HCEC 1CT (cell line): ENCODE data around the gene CSF2RB.

Experiments used
- DNase-seq: peaks from one replicate; pipeline ENCODE4 v3.0.0-alpha.2; 2017

The CSF2RB gene

GRCh38 chr22:36922711-36923110, 9.3 kb downstream of the CSF2RB start:
- no peak for DNase-seq

- no peak for DNase-seq
Measured at GRCh38 chr22:36923131-36923788, 9.8 kb downstream of the CSF2RB start.

- no peak for DNase-seq
Measured at GRCh38 chr22:36924151-36924698, 10.8 kb downstream of the CSF2RB start.

- DNase-seq, result peak; percentile 50
Measured at GRCh38 chr22:36925388-36926290, 12.2 kb downstream of the CSF2RB start.

DNA sequence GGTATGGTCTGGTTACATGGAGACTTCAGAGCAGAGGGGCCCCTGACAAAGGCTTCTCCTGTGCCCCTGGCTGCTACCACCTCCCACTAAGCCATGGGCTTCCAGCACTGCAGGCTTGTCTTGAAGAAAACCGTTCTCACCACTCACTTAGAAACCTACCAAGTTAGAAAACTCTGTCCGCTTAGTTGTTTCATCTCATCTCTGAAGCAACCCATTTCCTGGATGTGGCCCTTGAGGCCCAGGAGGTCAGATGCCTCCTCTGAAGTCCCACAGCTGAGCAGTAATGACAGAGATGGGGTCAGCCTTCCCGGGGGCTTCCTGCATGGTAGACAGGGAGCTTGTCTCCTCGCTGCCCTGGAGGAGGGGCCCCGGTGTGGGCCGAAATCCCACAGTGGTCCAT, 12.9 kb downstream of the CSF2RB start:
- no peak for DNase-seq

DNA sequence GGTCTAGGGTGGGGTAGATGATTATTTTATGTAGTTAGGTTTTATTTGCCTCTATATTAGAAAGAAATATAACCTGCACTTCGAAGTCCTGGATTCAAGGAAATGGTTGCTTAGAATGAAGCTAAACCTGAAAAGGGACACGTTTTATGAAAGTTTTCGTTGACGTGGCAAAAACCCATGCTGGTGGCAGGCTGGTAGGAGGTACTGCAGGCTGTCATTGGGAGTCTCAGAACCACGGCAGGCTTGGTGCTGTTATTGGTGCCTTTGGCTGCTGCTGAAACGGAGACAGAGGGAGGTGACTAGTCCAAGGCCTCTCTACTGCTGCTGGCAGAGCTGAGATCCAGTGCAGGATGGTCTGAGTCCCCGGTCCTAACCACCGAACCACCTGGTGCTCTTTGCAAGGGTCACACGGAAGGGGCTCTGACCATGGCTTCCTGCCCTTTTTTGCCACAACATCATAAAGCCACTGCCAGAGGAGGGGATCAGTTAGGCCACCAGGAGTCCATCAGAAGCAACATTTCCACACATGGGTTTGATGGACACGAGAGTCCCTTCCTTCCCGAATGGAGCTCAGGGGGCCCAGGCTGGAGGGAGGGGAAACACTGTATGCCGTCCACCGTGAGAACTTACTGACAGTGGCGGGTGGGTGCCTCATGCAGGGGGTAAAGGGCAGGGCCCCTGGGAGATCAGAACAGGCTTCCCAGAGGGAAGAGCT, 13.4 kb downstream of the CSF2RB start:
- DNase-seq, result no peak

DNA sequence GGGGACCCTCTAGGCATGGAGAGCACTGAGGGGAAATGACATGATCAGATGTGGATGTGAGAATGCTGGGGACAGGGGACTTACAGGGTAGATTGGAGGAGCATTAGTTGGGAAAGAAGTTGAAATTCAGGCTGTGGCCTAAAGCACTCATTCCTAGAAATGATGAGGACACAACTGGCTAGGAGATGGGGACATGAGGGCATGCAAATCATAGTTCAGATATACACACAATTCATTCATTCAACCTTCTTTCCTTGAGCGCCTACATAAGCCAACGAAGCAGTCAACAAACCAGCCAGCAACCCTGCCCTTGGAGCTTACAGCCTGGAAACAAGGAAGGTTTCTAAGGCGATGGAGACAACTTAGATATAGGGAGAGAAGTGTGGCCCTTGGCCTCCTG, 14.2 kb downstream of the CSF2RB start:
- DNase-seq, result no peak

- no peak for DNase-seq
Measured at GRCh38 chr22:36928196-36928595, 14.8 kb downstream of the CSF2RB start.

- DNase-seq, result no peak
Measured at GRCh38 chr22:36928786-36929535, 15.5 kb downstream of the CSF2RB start.

DNA sequence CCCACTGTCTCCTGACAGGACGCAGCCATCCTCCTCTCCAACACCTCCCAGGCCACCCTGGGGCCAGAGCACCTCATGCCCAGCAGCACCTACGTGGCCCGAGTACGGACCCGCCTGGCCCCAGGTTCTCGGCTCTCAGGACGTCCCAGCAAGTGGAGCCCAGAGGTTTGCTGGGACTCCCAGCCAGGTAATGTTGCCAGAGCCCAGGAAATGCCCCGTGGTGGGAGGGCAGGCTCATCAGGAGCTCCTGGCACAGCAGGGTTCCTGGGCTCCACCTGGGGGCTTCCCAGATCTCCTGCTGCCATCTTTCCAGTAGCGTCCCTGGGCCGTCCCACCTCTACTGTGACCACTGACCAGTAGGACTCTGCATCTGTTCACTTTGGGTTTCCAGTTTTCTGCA, 16.2 kb downstream of the CSF2RB start:
- no peak for DNase-seq

DNA sequence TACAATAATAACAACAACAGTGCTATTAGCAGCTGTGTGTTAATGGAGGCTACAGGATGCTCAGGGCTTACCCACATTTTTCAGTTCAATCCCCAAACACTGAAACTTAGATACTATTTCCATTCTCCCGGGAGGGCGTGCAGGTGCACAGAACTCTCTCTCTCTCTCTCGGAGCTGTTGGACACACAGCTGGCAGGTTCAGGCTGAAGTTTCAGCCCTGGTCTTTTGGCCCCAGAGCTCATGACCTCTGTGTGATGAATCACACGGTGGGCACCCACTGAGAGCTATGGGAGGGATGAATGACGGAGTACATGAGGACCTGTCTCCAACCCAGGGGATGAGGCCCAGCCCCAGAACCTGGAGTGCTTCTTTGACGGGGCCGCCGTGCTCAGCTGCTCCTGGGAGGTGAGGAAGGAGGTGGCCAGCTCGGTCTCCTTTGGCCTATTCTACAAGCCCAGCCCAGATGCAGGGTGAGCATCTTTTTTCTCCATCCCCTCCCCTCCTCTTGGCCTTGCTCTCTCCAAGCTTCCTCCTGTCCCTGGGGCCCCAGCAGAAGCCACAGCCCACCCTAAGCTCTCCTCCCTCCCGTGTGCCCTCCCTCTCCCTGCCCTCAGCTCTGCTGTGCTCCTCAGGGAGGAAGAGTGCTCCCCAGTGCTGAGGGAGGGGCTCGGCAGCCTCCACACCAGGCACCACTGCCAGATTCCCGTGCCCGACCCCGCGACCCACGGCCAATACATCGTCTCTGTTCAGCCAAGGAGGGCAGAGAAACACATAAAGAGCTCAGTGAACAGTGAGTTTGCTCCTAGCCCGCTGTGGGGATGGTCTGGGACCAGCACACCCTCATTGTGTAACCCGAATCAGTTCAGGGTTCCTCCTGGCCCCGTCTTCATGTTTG, 16.9 kb downstream of the CSF2RB start:
- no peak for DNase-seq

DNA sequence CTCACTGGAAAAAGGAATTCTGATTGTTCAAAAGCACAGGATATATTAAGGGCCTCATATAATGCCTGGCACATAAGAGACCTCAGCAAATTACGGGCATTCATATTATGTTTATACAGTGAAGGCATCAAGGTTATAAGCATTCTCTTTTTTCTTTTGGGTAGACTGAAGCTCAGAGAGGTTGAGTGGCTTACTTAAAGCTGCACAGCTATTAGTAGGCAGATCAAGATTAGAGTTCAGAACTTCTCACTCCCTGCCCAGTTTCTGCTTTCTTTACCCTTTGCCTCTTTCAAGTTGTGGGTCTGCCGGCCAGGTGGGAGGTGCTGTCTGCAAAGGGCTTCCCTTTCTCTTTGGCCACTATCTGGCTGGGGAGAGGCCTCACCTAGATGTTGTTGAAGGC, 18.0 kb downstream of the CSF2RB start:
- DNase-seq, result no peak

- no peak for DNase-seq
Measured at GRCh38 chr22:36933629-36934417, 20.4 kb downstream of the CSF2RB start.

DNA sequence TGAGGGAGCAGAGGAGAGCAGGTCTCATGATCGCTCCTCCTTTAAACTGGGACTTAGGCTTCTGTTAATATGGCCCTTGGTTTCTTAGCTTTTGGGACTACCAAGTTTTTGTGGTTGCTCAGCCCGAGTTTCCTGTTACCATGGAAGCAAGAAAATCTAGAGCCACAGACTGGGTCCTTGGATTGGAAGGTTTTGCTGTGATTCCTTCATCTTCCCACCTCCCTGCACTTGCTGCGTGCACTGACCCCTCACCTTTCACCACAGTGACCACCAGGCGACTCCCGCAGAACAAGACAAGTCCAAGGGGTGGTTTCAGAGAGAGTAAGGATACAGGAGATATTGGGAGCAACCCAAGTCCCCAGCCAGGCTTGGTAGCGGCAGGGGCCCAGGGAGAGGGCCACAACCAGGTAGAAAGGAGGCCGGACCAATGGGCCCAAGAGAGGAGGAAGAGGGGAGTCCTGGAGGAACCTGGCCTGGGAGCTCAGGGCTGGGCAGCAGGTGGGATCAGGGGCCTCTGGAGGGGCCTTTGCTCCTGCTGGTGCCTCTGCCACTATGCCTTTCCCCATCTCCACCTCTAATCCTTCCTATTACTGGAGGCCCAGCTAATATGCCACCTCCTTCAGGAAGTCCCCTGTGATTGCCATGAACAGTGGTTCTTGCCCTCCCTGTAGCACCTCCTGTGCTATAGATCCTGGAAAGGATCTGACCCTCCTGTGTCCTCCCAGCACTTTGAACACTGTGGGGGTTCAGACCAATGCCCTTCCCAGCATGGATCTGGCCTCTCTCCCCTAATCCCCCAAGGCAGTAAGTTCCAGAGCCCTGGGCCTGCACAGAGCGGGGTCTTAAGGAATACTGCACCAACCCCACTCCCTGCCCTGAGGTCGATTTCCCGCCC, 21.2 kb downstream of the CSF2RB start:
- DNase-seq, result no peak

DNA sequence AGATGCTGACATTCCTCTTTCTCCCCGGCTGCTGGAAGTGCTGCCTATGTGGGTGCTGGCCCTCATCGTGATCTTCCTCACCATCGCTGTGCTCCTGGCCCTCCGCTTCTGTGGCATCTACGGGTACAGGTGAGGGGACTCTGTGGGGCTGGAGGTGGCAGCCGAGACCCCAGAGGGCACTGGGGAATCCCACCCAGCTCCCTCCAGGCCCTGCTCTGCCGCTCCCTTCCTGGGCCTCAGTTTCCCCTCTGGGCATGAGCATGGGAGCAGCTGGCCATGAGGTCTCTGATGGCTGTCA, 21.8 kb downstream of the CSF2RB start:
- no peak for DNase-seq

GRCh38 chr22:36935694-36936093, 22.3 kb downstream of the CSF2RB start:
- DNase-seq, result no peak

DNA sequence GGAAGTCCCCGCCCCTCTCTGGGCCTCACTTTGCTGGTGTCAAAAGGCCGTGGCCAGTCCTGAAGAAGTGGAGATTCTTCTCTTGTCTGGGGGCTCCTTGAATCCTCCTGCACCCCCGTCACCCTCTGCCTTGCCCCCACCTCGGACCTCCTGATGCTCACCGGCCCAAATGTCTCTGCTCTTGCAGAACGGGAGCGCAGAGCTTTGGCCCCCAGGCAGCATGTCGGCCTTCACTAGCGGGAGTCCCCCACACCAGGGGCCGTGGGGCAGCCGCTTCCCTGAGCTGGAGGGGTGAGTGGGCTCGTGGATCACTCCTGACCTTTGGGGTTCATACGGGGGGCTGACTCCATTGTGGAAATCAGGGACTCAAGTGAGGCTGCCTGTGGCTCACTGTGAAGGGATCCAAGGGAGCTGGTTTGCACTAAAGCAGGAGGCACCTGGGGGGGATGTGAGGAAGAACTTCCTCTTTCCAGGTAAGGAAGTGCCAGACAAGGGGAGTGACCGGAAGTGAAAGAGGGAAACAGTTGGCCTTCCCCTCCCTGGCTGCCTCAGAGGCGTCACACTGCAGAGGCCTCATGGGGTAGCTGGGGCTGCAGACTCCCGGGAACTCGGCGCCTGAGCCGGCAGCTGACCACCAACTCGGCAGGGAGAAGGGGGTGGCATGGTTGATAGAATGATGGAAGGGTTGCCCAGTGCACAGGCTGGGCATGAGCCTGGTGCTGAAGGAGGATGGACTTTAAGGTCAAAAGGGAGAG, 23.1 kb downstream of the CSF2RB start:
- no peak for DNase-seq

- no peak for DNase-seq
Measured at GRCh38 chr22:36937319-36938027, 24.0 kb downstream of the CSF2RB start.
